WI38 (cell line): ENCODE data around the gene SDK2.

ENCODE experiments used
- H3K4me3 ChIP-seq: 2 replicates; pipeline ENCODE4 v1.5.1; 2011; ENCODE audit warnings: low read depth, mild to moderate bottlenecking, control low read depth, low read length
- CTCF ChIP-seq: IDR thresholded peaks from 2 replicates; pipeline ENCODE4 v1.5.1; 2012; ENCODE audit warnings: low read depth, mild to moderate bottlenecking, control low read depth, low read length

The SDK2 gene

GRCh38 chr17:73568934-73569333 lies 75.3 kb downstream of the SDK2 start:
- TF ChIP-seq CTCF: no peak

GRCh38 chr17:73566905-73567782 lies 77.1 kb downstream of the SDK2 start:
- H3K4me3 ChIP-seq: no peak overlapping the region
- TF ChIP-seq CTCF: no peak

More at GRCh38 chr17:73568934-73569333, 75.3 kb downstream of the SDK2 start:
- no peak overlapping the region for H3K4me3 ChIP-seq

- H3K4me3 ChIP-seq: no peak overlapping the region
- no peak for TF ChIP-seq CTCF
Observed at GRCh38 chr17:73564843-73565242, 79.4 kb downstream of the SDK2 start.

GRCh38 chr17:73562896-73563295 lies 81.3 kb downstream of the SDK2 start:
- TF ChIP-seq CTCF: no peak
- no peak overlapping the region for H3K4me3 ChIP-seq

GRCh38 chr17:73561111-73561510 lies 83.1 kb downstream of the SDK2 start:
- TF ChIP-seq CTCF: no peak
- H3K4me3 ChIP-seq: no peak overlapping the region

GRCh38 chr17:73560661-73561060 lies 83.6 kb downstream of the SDK2 start:
- no peak for TF ChIP-seq CTCF
- H3K4me3 ChIP-seq: no peak overlapping the region

GRCh38 chr17:73559532-73559931 lies 84.7 kb downstream of the SDK2 start:
- TF ChIP-seq CTCF: no peak
- H3K4me3 ChIP-seq: no peak overlapping the region
